ENCODE data around the gene RHBG. TPM values are rescaled to one million over a fixed set of nuclear protein-coding genes. Genes with fewer than 3 reads are reported as not detected.

RHBG gene
- total and polyA plus RNA-seq, 2 donors (not counting 1 experiment from before 2014, with no cell fraction given), result not detected

GRCh38 chr1:156391701-156392100, 22.7 kb downstream of the RHBG start:
- Histone ChIP-seq H3K4me3 (ENCODE audit: control extremely low read depth in 1 of 5, extremely low read depth in 1 of 5, insufficient read depth in 1 of 5, low read depth in 2 of 5, low read length in 4 of 5) (no peak overlapping the region), H4K20me1 (ENCODE audit: control insufficient read depth, insufficient read depth, low read length, poor library complexity, severe bottlenecking) (no peaks in the 10 kb centered on the region), H2AFZ (ENCODE audit: insufficient read depth, low read depth, low read length, poor library complexity, severe bottlenecking) (no peak overlapping the region), H3K27ac (ENCODE audit: low read length in 2 of 2) (no peak overlapping the region), H3K9me3 (ENCODE audit: control extremely low read depth in 1 of 3, control insufficient read depth in 2 of 3, insufficient read depth in 1 of 3, low read length in 2 of 3) (peaks cover 0 to 12% (median 0%) of the 10 kb centered on the region in 3 donors), H3K9ac (ENCODE audit: low read length) (no peak overlapping the region), H3K36me3 (replicated peaks in 1 of 2; ENCODE audit: control extremely low read depth in 1 of 2, control insufficient read depth in 1 of 2, extremely low read depth in 1 of 2, insufficient read depth in 2 of 2, low read length in 1 of 2) (no peaks in the 10 kb centered on the region), H3K4me2 (replicated peaks; ENCODE audit: low read depth, low read length, poor library complexity, severe bottlenecking) (no peak overlapping the region), H3K27me3 (replicated peaks in 1 of 4; ENCODE audit: control extremely low read depth in 1 of 4, control insufficient read depth in 3 of 4, insufficient read depth in 4 of 4, low read length in 3 of 4) (peaks cover 0 to 44% (median 15%) of the 10 kb centered on the region in 4 experiments), H3K4me1 (ENCODE audit: control insufficient read depth in 2 of 2, insufficient read depth in 2 of 2, low read length in 2 of 2) (peaks cover 4 to 11% of the 10 kb centered on the region in 2 donors), H3K79me2 (ENCODE audit: control insufficient read depth, insufficient read depth, low read length) (no peaks in the 10 kb centered on the region)
- TF ChIP-seq CTCF (IDR thresholded peaks at IDR 0.05) (no peak), EZH2 (IDR thresholded peaks at IDR 0.05; ENCODE audit: borderline replicate concordance, insufficient read depth, low read depth, low read length, poor library complexity, severe bottlenecking) (no peak)
- peaks cover 2% of the 10 kb centered on the region for H3K9me3 Mint-ChIP-seq (ENCODE audit: insufficient read depth)
- peaks cover 21% of the 10 kb centered on the region for H3K27me3 Mint-ChIP-seq
- 78% methylated on average over 7 of the region's 8 CpGs for WGBS (ENCODE audit: insufficient coverage)
- H3K27ac Mint-ChIP-seq, result no peak overlapping the region
- no peak for ATAC-seq (ENCODE audit: low read depth)
- H3K4me1 Mint-ChIP-seq, result peaks cover 8% of the 10 kb centered on the region
- POLR2A ChIA-PET, result no interaction called here
- no peak for DNase-seq
- CTCF ChIA-PET, result interaction anchor here (0.6 to 1.5 kb wide), 3 partner anchors 33 to 89 kb away, joined by 3 to 7 read pairs (median 4); no protein-coding TSS in a partner anchor
- no peak overlapping the region for H3K4me3 Mint-ChIP-seq
- intact Hi-C loops (cut with micrococcal nuclease), result no loop called here

- TF ChIP-seq CTCF (IDR thresholded peaks at IDR 0.05) (no peak), EZH2 (IDR thresholded peaks at IDR 0.05; ENCODE audit: borderline replicate concordance, insufficient read depth, low read depth, low read length, poor library complexity, severe bottlenecking) (no peak)
- no peak overlapping the region for H3K4me2 ChIP-seq (replicated peaks; ENCODE audit: low read depth, low read length, poor library complexity, severe bottlenecking)
- H3K27me3 Mint-ChIP-seq, result peaks cover 18% of the 10 kb centered on the region
- H3K27me3 ChIP-seq (replicated peaks in 1 of 4; ENCODE audit: control extremely low read depth in 1 of 4, control insufficient read depth in 3 of 4, insufficient read depth in 4 of 4, low read length in 3 of 4), result peaks cover 0 to 37% (median 12%) of the 10 kb centered on the region in 4 experiments
- H3K4me3 Mint-ChIP-seq, result no peak overlapping the region
- ATAC-seq (ENCODE audit: low read depth) (no peak), DNase-seq (no peak)
- WGBS (ENCODE audit: insufficient coverage), result 89% methylated on average over 10 of the region's 13 CpGs
- H3K9me3 ChIP-seq (ENCODE audit: control extremely low read depth in 1 of 3, control insufficient read depth in 2 of 3, insufficient read depth in 1 of 3, low read length in 2 of 3), result peaks cover 0 to 12% (median 0%) of the 10 kb centered on the region in 3 donors
- H4K20me1 ChIP-seq (ENCODE audit: control insufficient read depth, insufficient read depth, low read length, poor library complexity, severe bottlenecking), result no peaks in the 10 kb centered on the region
- H3K27ac Mint-ChIP-seq, result no peak overlapping the region
- H3K27ac ChIP-seq (ENCODE audit: low read length in 2 of 2), result no peak overlapping the region
- no peak overlapping the region for H2AFZ ChIP-seq (ENCODE audit: insufficient read depth, low read depth, low read length, poor library complexity, severe bottlenecking)
- H3K4me1 ChIP-seq (ENCODE audit: control insufficient read depth in 2 of 2, insufficient read depth in 2 of 2, low read length in 2 of 2), result peaks cover 4 to 11% of the 10 kb centered on the region in 2 donors
- CTCF ChIA-PET, result interaction anchor here (1.0 to 1.5 kb wide), 2 partner anchors 53 to 88 kb away, joined by 3 to 7 read pairs; no protein-coding TSS in a partner anchor
- no peaks in the 10 kb centered on the region for H3K36me3 ChIP-seq (replicated peaks in 1 of 2; ENCODE audit: control extremely low read depth in 1 of 2, control insufficient read depth in 1 of 2, extremely low read depth in 1 of 2, insufficient read depth in 2 of 2, low read length in 1 of 2)
- H3K9ac ChIP-seq (ENCODE audit: low read length), result no peak overlapping the region
- peaks cover 8% of the 10 kb centered on the region for H3K4me1 Mint-ChIP-seq
- peaks cover 2% of the 10 kb centered on the region for H3K9me3 Mint-ChIP-seq (ENCODE audit: insufficient read depth)
- POLR2A ChIA-PET, result no interaction called here
- no peaks in the 10 kb centered on the region for H3K79me2 ChIP-seq (ENCODE audit: control insufficient read depth, insufficient read depth, low read length)
- intact Hi-C loops (cut with micrococcal nuclease), result no loop called here
- no peak overlapping the region for H3K4me3 ChIP-seq (ENCODE audit: control extremely low read depth in 1 of 5, extremely low read depth in 1 of 5, insufficient read depth in 1 of 5, low read depth in 2 of 5, low read length in 4 of 5)
These were observed 23.4 kb downstream of the RHBG start for GRCh38 chr1:156392452-156392853.

Data from B cell (primary cell).